ENCODE data around the gene LPP.

GRCh38 chr3:188126934-188127333, 27.0 kb upstream of the LPP start:
- TF ChIP-seq CTCF (IDR thresholded peaks at IDR 0.05) (no peak), POLR2A (IDR thresholded peaks at IDR 0.05) (no peak)

Measured in Peyer's patch (tissue), 4 donors.